ENCODE data around the gene RPS21. TPM values are rescaled to one million over a fixed set of nuclear protein-coding genes. Genes with fewer than 3 reads are reported as not detected.

RPS21 gene
- total RNA-seq, 1 experiment from 2014 or later: 2,488 TPM

GRCh38 chr20:62337558-62338293 is 49.2 kb upstream of the RPS21 start (continued):
- TF ChIP-seq REST (IDR thresholded peaks at IDR 0.05; ENCODE audit: low read depth) (no peak), CBX3 (IDR thresholded peaks at IDR 0.05; ENCODE audit: low read depth) (no peak), EZH2phosphoT487 (IDR thresholded peaks at IDR 0.05; ENCODE audit: borderline replicate concordance) (no peak), ELF1 (IDR thresholded peaks at IDR 0.05; ENCODE audit: borderline replicate concordance, low read depth) (no peak)

GRCh38 chr20:62338294-62338620 is 48.6 kb upstream of the RPS21 start:
- BruUV-seq (replicated peaks): no TSS peak
- POLR2A ChIA-PET: no interaction called here
- TF ChIP-seq JUND (IDR thresholded peaks at IDR 0.05) (no peak), SP1 (IDR thresholded peaks at IDR 0.05; ENCODE audit: low read depth) (no peak), CBX3 (IDR thresholded peaks at IDR 0.05; ENCODE audit: low read depth) (no peak), TCF7L2 (IDR thresholded peaks at IDR 0.05; ENCODE audit: borderline replicate concordance, extremely low read depth, insufficient read depth, insufficient read length) (no peak), ZNF274 (IDR thresholded peaks at IDR 0.05; ENCODE audit: low read depth, low read length) (no peak), POLR2A (IDR thresholded peaks at IDR 0.05; ENCODE audit: borderline replicate concordance, extremely low read depth, insufficient read depth, insufficient read length) (no peak), SRF (IDR thresholded peaks at IDR 0.05; ENCODE audit: low read depth) (no peak), CEBPB (IDR thresholded peaks at IDR 0.05; ENCODE audit: low read depth) (no peak), ZFX (IDR thresholded peaks at IDR 0.05) (no peak), SIN3A (IDR thresholded peaks at IDR 0.05; ENCODE audit: low read depth) (no peak)
- no peak for DNase-seq (ENCODE audit: low read depth, low spot score)
- peaks cover 26 to 40% of the 10 kb centered on the region in 2 experiments; a peak in 3 of 4 replicates for H3K36me3 ChIP-seq (ENCODE audit: control insufficient read depth in 1 of 2, insufficient read depth in 2 of 2, low read length in 2 of 2)
- intact Hi-C loops (cut with micrococcal nuclease): no loop called here
- ATAC-seq: no peak
- no peaks in the 10 kb centered on the region for H3K9me2 ChIP-seq (ENCODE audit: insufficient read depth)
- H3K4me2 ChIP-seq (ENCODE audit: low read length): no peak overlapping the region
- H3K27me3 ChIP-seq (ENCODE audit: insufficient read depth, low read length): no peaks in the 10 kb centered on the region
- no peak overlapping the region for H3K27ac ChIP-seq (ENCODE audit: low read depth, low read length)
- no peaks in the 10 kb centered on the region for H3K4me1 ChIP-seq (ENCODE audit: control insufficient read depth in 1 of 2, insufficient read depth in 2 of 2, low read length in 2 of 2)
- RAD21 ChIA-PET (ENCODE audit: low non-redundant PET in 1 of 2, low total read pairs in 2 of 2, uncharacterized antibody in 2 of 2, unreplicated experiment in 2 of 2): no interaction called here
- H4K20me1 ChIP-seq (ENCODE audit: insufficient read depth): no peaks in the 10 kb centered on the region; the same call in 1 of the 2 replicates
- no peak overlapping the region for H2AFZ ChIP-seq (ENCODE audit: low read depth, low read length, poor library complexity, severe bottlenecking)
- H3K4me3 ChIP-seq (replicated peaks in 1 of 2; ENCODE audit: low read depth in 1 of 2, low read length in 2 of 2): no peak overlapping the region
- no peak overlapping the region for H3K9ac ChIP-seq (ENCODE audit: low read length)
- H3K79me2 ChIP-seq (ENCODE audit: insufficient read depth, low read length): peaks cover 5% of the 10 kb centered on the region; the same call in 1 of the 2 replicates
- CTCF ChIA-PET: no interaction called here
- no peaks in the 10 kb centered on the region for H3K9me3 ChIP-seq (ENCODE audit: control insufficient read depth in 1 of 2, insufficient read depth in 1 of 2, low read depth in 1 of 2, low read length in 2 of 2)

Data from HCT116 (cell line).